ENCODE measurements around the gene WNK2. TPM values are rescaled to one million over a fixed set of nuclear protein-coding genes. Genes with fewer than 3 reads are reported as not detected.
"Not testable (repeated sequence)": the region's sequence is repeated elsewhere in the genome, so short reads cannot be mapped to it uniquely, and the experiment has no call there.

Gene WNK2
- total RNA-seq: 10 to 100 TPM; 34.8 to 39.5 TPM
- long read RNA-seq, donor 1, partial matches to known transcripts: 5 of 17 reads
- long read RNA-seq, donor 1, other reads (novel, unspliced or antisense): 11 of 17 reads
- long read RNA-seq, donor 2, partial matches to known transcripts: 17 of 23 reads
- long read RNA-seq, donor 2, other reads (novel, unspliced or antisense): 5 of 23 reads

GRCh38 chr9:93183663-93184431, at the start of gene WNK2:
WNK2 (plus strand) TSS chr9:93184139; CDS start chr9:93184930, 791 bp downstream.
- DNase-seq (ENCODE audit: low spot score): no peak

DNA sequence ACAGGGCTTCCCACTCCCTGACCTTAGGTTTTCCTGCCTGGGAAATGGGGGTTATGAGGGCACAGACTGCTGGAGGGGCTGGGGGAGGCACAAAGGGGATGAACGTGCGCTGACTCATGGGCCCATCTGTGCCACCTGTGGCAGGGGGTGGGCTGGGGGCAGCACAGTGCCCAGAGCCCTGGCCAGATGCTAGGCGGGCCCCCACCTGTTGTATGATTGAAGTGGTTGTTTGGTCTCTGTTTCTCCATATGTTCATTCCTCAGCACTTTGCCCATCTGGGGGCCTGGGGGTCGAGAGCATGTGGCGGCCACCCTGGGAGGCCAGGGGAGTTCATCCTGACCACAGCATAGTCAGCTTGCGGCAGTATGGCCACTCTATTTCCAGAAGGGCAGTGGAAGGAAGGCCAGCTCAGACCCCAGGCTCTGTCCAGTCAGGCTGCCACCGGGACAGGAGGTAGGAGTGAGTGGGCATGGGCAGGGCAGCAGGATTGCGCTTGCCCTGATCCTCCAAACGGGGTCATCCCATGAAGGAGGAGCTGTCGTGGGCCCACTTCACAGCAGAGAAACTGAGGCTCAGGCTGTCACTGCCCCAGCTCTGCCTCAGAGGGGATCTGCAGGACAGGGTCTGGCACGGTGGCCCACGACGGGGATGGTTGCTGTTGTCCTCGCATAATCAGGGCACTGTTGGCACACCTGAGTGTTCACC, 49.0 kb upstream of the WNK2 start:
- intact Hi-C loops (cut with DNase I): no loop called here
- no peak for DNase-seq (ENCODE audit: low spot score)

More at GRCh38 chr9:93183663-93184431, at the start of gene WNK2:
- intact Hi-C loops (cut with DNase I): no loop called here

DNA sequence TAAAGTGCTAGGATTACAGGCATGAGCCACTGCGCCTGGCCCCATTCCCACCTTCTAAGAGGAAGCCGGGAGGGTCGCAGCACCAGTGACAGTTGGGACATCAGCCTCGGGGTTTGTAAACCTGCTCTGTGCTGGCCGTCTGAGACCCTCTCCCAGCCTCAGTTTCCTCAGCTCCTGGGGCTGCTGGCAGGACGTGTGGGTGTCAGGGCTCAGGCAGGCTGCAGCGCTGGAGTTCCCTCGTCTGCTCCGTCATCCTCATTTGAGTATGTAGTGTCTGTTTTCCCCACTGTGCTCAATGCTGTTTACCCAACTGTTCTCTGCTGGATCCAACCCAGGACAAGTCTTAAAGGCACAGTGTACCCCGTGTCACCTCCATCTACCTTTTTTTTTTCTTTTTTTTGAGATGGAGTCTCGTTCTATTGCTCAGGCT, 47.9 kb upstream of the WNK2 start:
- no peak for DNase-seq (ENCODE audit: low spot score)
- intact Hi-C loops (cut with DNase I): no loop called here

DNA sequence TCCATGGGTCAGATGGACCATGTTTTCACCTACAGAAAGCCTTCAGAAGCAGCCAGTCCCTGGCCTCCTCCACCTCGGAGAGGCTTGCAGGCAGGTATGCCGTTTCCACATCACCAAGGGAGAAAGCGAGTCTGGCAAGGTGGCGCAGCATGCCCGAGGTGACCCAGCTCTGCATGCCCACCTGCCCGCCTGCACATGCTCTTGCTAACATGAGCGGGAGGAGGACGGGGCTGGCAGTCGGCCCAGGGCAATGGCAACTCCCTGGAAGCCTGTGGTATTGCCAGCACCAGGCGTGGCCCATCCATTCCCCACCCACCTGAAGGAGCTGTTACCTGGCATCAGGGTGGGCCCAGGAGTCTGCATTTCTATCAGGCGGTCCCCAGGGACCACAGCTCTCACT, 46.6 kb upstream of the WNK2 start:
- intact Hi-C loops (cut with DNase I): no loop called here
- no peak for DNase-seq (ENCODE audit: low spot score)

- no peak for DNase-seq (ENCODE audit: low spot score)
- intact Hi-C loops (cut with DNase I): no loop called here
Measured at GRCh38 chr9:93138171-93138764, 45.7 kb upstream of the WNK2 start.

- intact Hi-C loops (cut with DNase I): no loop called here
- no peak for DNase-seq (ENCODE audit: low spot score)
Measured at GRCh38 chr9:93139365-93140182, 44.4 kb upstream of the WNK2 start.

GRCh38 chr9:93141771-93142483, 42.0 kb upstream of the WNK2 start:
- intact Hi-C loops (cut with DNase I): no loop called here
- no peak for DNase-seq (ENCODE audit: low spot score)

DNA sequence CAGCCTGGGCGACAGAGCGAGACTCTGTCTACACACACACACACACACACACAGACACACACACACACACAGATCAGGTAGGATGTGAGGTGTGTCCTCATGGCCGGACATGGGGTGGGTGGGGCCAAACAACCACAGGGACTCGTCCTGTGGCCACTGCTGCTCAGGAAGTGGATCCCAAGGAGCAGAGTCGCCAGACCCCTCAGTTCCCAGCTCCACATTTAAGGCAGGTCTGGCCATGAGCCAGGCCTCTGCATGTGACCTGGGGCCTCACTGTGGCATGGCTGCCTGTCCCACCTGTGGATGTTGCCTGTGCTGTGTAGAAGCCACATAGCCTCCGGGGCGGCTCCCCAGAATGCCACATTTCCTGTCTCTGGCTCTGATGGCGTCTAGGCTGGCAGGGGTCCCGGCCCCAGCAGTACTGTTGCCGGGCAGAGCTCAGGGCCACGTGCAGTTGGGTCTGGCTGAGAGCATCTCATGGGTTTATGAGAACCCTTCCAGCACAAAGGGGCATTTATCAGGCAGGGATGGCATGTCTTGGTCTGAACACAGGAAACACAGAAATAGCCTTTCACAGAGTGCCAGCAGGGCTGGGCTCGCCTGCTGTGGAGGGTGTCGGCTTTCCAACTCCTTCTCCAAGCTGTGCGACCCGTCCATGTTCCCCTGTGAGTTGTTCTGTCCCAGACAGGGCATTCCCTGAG, 40.0 kb upstream of the WNK2 start:
- no peak for DNase-seq (ENCODE audit: low spot score)
- intact Hi-C loops (cut with DNase I): no loop called here

- intact Hi-C loops (cut with DNase I): loop anchor here in 1 of 2 donors (1.0 kb wide), 1 partner anchor 47 kb away; no protein-coding TSS in a partner anchor
- DNase-seq (ENCODE audit: low spot score): not testable (repeated sequence)
Measured at GRCh38 chr9:93146696-93147095, 37.2 kb upstream of the WNK2 start.

DNA sequence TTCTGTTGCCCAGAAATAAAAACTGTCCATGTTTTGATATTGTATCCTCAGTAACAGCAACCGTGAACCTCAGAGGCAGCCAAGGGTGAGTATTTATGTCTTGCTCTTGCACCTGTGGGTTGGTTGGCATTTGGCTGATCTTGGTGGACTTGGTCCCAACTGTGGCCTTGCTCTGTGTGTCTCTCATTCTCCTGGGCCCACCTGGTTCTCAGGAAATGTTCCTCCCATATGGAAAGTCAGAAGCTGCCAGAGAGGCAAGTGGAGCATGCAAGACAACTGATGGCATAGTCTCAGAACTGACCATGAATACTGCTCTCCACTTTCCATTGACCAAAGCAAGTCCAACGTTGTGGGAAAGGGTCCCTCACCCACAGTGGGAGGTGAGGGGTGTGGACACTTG, 36.3 kb upstream of the WNK2 start:
- intact Hi-C loops (cut with DNase I): loop anchor here in 1 of 2 donors (1.0 kb wide), 1 partner anchor 46 kb away; no protein-coding TSS in a partner anchor
- DNase-seq (ENCODE audit: low spot score): no peak

GRCh38 chr9:93148721-93149120, 35.2 kb upstream of the WNK2 start:
- intact Hi-C loops (cut with DNase I): no loop called here

DNA sequence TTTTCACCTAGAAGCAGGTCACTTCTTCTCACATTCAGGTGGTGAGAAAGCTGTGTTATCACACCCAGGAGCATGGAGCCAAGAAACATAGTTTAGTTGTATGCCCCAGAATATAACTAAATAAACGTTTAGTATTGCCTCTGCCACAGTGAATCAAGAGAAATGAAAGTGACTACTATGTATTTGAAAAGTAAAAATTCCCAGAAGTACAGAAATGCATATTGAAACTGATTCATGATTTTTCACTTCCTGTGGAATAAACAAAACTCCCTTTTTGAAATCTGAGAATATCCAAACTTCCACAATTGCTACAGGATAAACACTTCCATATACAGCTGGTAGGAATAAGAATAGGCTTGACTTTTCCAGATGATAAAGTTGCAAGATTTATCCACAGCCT, 34.6 kb upstream of the WNK2 start:
- no peak for DNase-seq (ENCODE audit: low spot score)
- intact Hi-C loops (cut with DNase I): no loop called here

More at GRCh38 chr9:93148721-93149120, 35.2 kb upstream of the WNK2 start:
- no peak for DNase-seq (ENCODE audit: low spot score)

GRCh38 chr9:93151097-93151784, 32.7 kb upstream of the WNK2 start:
- intact Hi-C loops (cut with DNase I): no loop called here
- DNase-seq (ENCODE audit: low spot score): no peak

- no peak for DNase-seq (ENCODE audit: low spot score)
- intact Hi-C loops (cut with DNase I): no loop called here
Measured at GRCh38 chr9:93154293-93154903, 29.5 kb upstream of the WNK2 start.

GRCh38 chr9:93155716-93156474, 28.0 kb upstream of the WNK2 start:
- DNase-seq (ENCODE audit: low spot score): no peak
- intact Hi-C loops (cut with DNase I): no loop called here

DNA sequence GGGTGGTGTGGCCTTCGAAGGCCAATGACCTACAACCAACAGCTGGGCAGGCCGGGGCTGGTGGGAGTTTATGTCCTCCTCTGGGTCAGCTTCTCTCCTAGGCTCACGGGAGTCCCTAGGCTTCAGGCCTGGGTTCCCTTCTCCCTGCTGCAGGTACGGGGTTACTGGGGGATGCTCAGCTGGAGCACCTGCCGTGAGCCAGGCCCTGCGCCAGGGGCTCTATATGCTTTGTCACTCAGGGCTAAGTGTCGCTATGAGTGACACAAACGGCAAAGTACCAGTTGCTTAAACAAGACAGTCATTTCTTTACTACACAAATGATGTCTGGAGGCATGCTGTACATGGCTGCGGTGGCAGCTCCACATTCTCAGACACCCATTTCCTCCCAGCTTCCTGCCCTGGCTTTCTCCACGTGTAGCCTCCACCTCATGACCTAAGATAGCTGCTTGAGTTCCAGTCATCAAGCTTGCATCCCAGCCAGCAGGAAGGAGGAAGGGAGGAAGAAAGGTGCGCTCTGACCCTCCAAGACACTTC, 27.4 kb upstream of the WNK2 start:
- intact Hi-C loops (cut with DNase I): no loop called here
- DNase-seq (ENCODE audit: low spot score): no peak
